IMR-90 (cell line): ENCODE measurements around the gene CNDP1. TPM values are rescaled to one million over a fixed set of nuclear protein-coding genes. Genes with fewer than 3 reads are reported as not detected.

Source experiments
- ATAC-seq: fragments of 200-7000 bp; cut with Tn5 transposase; 2 replicates; pipeline ENCODE4 v1.9.1; 2020; ENCODE audit warnings: low read depth, mild to moderate bottlenecking, moderate library complexity
- BruUV-seq: library from RNA; stranded (reverse); fragments of 400-500 nt; replicated peaks from 2 replicates; lab custom pipeline; 2021; lab: Mats Ljungman, UMichigan
- CTCF ChIA-PET: fragments of 300-600 bp; formaldehyde crosslinking; extraction: SDS; loops from one replicate; lab custom pipeline; 2021; ENCODE audit warnings: antibody characterized with exemption; lab: Yijun Ruan, JAX
- POLR2A ChIA-PET: fragments of 300-600 bp; sonication (Branson Sonifier 250); formaldehyde crosslinking; loops from one replicate; lab custom pipeline; 2022; ENCODE audit warnings: antibody characterized with exemption; ENCODE audit not compliant: unreplicated experiment; lab: Charles Lee
- DNase-seq: peaks from one replicate; pipeline ENCODE4 v3.0.0; 2013
- H2AFZ ChIP-seq: replicated peaks from 2 replicates; pipeline ENCODE3; 2013; ENCODE audit warnings: low read length, mild to moderate bottlenecking; ENCODE audit not compliant: poor library complexity
- H2AK5ac ChIP-seq: 2 replicates; pipeline ENCODE4 v1.6.1; 2013; ENCODE audit warnings: low read depth, low read length, inconsistent platforms
- H2AK9ac ChIP-seq: replicated peaks from 2 replicates; pipeline ENCODE3; 2013; ENCODE audit warnings: mild to moderate bottlenecking, low read depth, low read length, moderate library complexity; ENCODE audit not compliant: poor library complexity
- H2BK120ac ChIP-seq: 2 replicates; pipeline ENCODE4 v1.6.1; 2013; ENCODE audit warnings: low read depth, low read length, inconsistent platforms
- H2BK15ac ChIP-seq: 3 replicates; pipeline ENCODE4 v1.6.1; 2013; ENCODE audit warnings: low read depth, low read length, inconsistent platforms
- H2BK20ac ChIP-seq: 2 replicates; pipeline ENCODE4 v1.6.1; 2013; ENCODE audit warnings: low read depth, mild to moderate bottlenecking, inconsistent platforms, low read length, moderate library complexity
- H2BK5ac ChIP-seq: 2 replicates; pipeline ENCODE4 v1.6.1; 2013; ENCODE audit warnings: mild to moderate bottlenecking, low read depth, low read length, inconsistent platforms; ENCODE audit not compliant: poor library complexity, severe bottlenecking
- H3K14ac ChIP-seq: replicated peaks from 2 replicates; pipeline ENCODE4 v1.6.1; 2013; ENCODE audit warnings: low read depth, low read length, inconsistent platforms
- H3K18ac ChIP-seq: 2 replicates; pipeline ENCODE4 v1.6.1; 2013; ENCODE audit warnings: low read depth, low read length, control low read depth
- H3K23ac ChIP-seq: 2 replicates; pipeline ENCODE4 v1.6.1; 2013; ENCODE audit warnings: low read depth, low read length, inconsistent platforms
- H3K27ac ChIP-seq: 2 replicates; pipeline ENCODE4 v1.5.1; 2013; ENCODE audit warnings: mild to moderate bottlenecking, control low read depth, low read length; ENCODE audit not compliant: insufficient read depth
- H3K27me3 ChIP-seq: 2 replicates; pipeline ENCODE4 v1.6.1; 2013; ENCODE audit warnings: low read length; ENCODE audit not compliant: control insufficient read depth, insufficient read depth
- H3K36me3 ChIP-seq: 2 replicates; pipeline ENCODE4 v1.6.1; 2013; ENCODE audit warnings: low read length, mixed read lengths; ENCODE audit not compliant: control insufficient read depth, insufficient read depth
- H3K4ac ChIP-seq: 2 replicates; pipeline ENCODE4 v1.6.1; 2013; ENCODE audit warnings: low read depth, low read length, inconsistent platforms
- H3K4me1 ChIP-seq: 2 replicates; pipeline ENCODE4 v1.6.1; 2013; ENCODE audit warnings: low read length, mixed read lengths; ENCODE audit not compliant: control insufficient read depth, insufficient read depth
- H3K4me2 ChIP-seq: 2 replicates; pipeline ENCODE4 v1.6.1; 2013; ENCODE audit warnings: low read depth, mild to moderate bottlenecking, control low read depth, low read length, moderate library complexity
- H3K4me3 ChIP-seq: 2 replicates; pipeline ENCODE4 v1.5.1; 2013; ENCODE audit warnings: low read depth, mild to moderate bottlenecking, control low read depth, low read length, moderate library complexity; ENCODE audit not compliant: insufficient read depth
- H3K56ac ChIP-seq: 2 replicates; pipeline ENCODE4 v1.6.1; 2013; ENCODE audit warnings: low read length, inconsistent platforms; ENCODE audit not compliant: insufficient read depth; ENCODE audit errors: extremely low read depth
- H3K79me1 ChIP-seq, 2 experiments: 2 replicates each; pipeline ENCODE4 v1.6.1; 2013; ENCODE audit warnings: low read length in 2 of 2, inconsistent platforms in 1 of 2, low read depth in 1 of 2
- H3K9ac ChIP-seq: 2 replicates; pipeline ENCODE4 v1.6.1; 2013; ENCODE audit warnings: low read depth, low read length, control low read depth
- H3K9me1 ChIP-seq: 2 replicates; pipeline ENCODE4 v1.6.1; 2013; ENCODE audit warnings: low read length, inconsistent platforms; ENCODE audit not compliant: insufficient read depth
- H3K9me3 ChIP-seq: 2 replicates; pipeline ENCODE4 v1.6.1; 2013; ENCODE audit warnings: low read length; ENCODE audit not compliant: control insufficient read depth, insufficient read depth
- H4K20me1 ChIP-seq: 2 replicates; pipeline ENCODE4 v1.6.1; 2013; ENCODE audit warnings: low read length, inconsistent platforms; ENCODE audit not compliant: insufficient read depth
- H4K5ac ChIP-seq: 2 replicates; pipeline ENCODE4 v1.6.1; 2013; ENCODE audit warnings: mild to moderate bottlenecking, low read depth, low read length, control low read depth
- H4K8ac ChIP-seq, 2 experiments: 2 replicates each; pipeline ENCODE4 v1.6.1; 2013; ENCODE audit warnings: low read depth in 2 of 2, low read length in 2 of 2, control low read depth in 1 of 2, inconsistent platforms in 1 of 2
- H4K91ac ChIP-seq: 2 replicates; pipeline ENCODE4 v1.6.1; 2013; ENCODE audit warnings: low read depth, low read length, inconsistent platforms; ENCODE audit not compliant: insufficient read depth
- BHLHE40 ChIP-seq: fragments of 150-350 bp; IDR thresholded peaks from 2 replicates; pipeline ENCODE4 v1.6.1; 2016; ENCODE audit warnings: mild to moderate bottlenecking, low read depth, low read length
- CHD1 ChIP-seq: IDR thresholded peaks from 2 replicates; pipeline ENCODE4 v1.6.1; 2012; ENCODE audit warnings: low read depth, low read length, improper control_type of control experiment
- CTCF ChIP-seq: conservative IDR thresholded peaks from 2 replicates; pipeline ENCODE4 v1.5.1; 2012; ENCODE audit warnings: mild to moderate bottlenecking, low read depth, low read length, improper control_type of control experiment
- MAFK ChIP-seq: IDR thresholded peaks from 2 replicates; pipeline ENCODE4 v1.6.1; 2012; ENCODE audit warnings: low read depth, low read length, improper control_type of control experiment
- MAZ ChIP-seq: IDR thresholded peaks from 2 replicates; pipeline ENCODE4 v1.6.1; 2012; ENCODE audit warnings: low read depth, mild to moderate bottlenecking, low read length, improper control_type of control experiment, moderate library complexity, borderline replicate concordance
- MXI1 ChIP-seq: IDR thresholded peaks from 2 replicates; pipeline ENCODE4 v1.6.1; 2012; ENCODE audit warnings: low read depth, mild to moderate bottlenecking, low read length, moderate library complexity, borderline replicate concordance
- POLR2A ChIP-seq: IDR thresholded peaks from 2 replicates; pipeline ENCODE4 v1.6.1; 2012; ENCODE audit warnings: mild to moderate bottlenecking, low read depth, low read length
- RCOR1 ChIP-seq: IDR thresholded peaks from 2 replicates; pipeline ENCODE4 v1.6.1; 2012; ENCODE audit warnings: mild to moderate bottlenecking, low read length, improper control_type of control experiment; ENCODE audit not compliant: insufficient replicate concordance
- RFX5 ChIP-seq: IDR thresholded peaks from 2 replicates; pipeline ENCODE4 v1.8.0; 2012; ENCODE audit warnings: low read depth, mild to moderate bottlenecking, low read length, moderate library complexity
- WGBS, 2 experiments: methylation state at CpG; one replicate each; pipeline versions ENCODE4 v1.1.5 to v1.1.7; 2013; ENCODE audit warnings: missing lambda C conversion rate in 2 of 2; ENCODE audit not compliant: insufficient read length in 1 of 2; ENCODE audit errors: extremely low coverage in 2 of 2; 5-methylcytosine and 5-hydroxymethylcytosine counted together
- dilution Hi-C: fragments of 300-500 bp; cut with HindIII; formaldehyde crosslinking; loops from one replicate; pipeline ENCODE4 v1.14.3; 2018; ENCODE audit warnings: low sequenced_read_pairs; ENCODE audit not compliant: unreplicated experiment
- in situ Hi-C: fragments of 300-500 bp; cut with MboI; formaldehyde crosslinking; loops from 3 replicates; pipeline ENCODE4 v1.14.3; 2019; ENCODE audit warnings: low sequenced_read_pairs, inconsistent platforms, mixed read lengths
- intact Hi-C: fragments of 100-400 bp; cut with micrococcal nuclease; formaldehyde crosslinking; loops from 2 replicates; pipeline ENCODE4 v1.10.0; 2022
- polyA plus RNA-seq, 3 experiments: library from polyadenylated mRNA; depleted of rRNA; stranded (reverse); fragments of >200 nt; gene quantifications; 2 replicates each; pipeline ENCODE4 v1.2.3, GENCODE V29; 2012; ENCODE audit warnings: low replicate concordance in 1 of 3
- total RNA-seq: library from RNA; depleted of rRNA; stranded (reverse); fragments of >200 nt; gene quantifications from 2 replicates; pipeline ENCODE4 v1.2.3, GENCODE V29; 2012
- TF ChIP-seq, protein P1 (sequence below): fragments of 150-350 bp; IDR thresholded peaks from 2 replicates; pipeline ENCODE4 v1.6.1; 2017; ENCODE audit warnings: mild to moderate bottlenecking, antibody characterized with exemption, low read length, low read depth
- TF ChIP-seq, protein P2 (sequence below): fragments of 150-350 bp; IDR thresholded peaks from 2 replicates; pipeline ENCODE4 v1.6.1; 2016; ENCODE audit warnings: low read depth, mild to moderate bottlenecking, low read length, moderate library complexity, borderline replicate concordance

The CNDP1 gene
- total and polyA plus RNA-seq, 2 of the 4 experiments (the other 2 are of a cell fraction) = not detected

DNA sequence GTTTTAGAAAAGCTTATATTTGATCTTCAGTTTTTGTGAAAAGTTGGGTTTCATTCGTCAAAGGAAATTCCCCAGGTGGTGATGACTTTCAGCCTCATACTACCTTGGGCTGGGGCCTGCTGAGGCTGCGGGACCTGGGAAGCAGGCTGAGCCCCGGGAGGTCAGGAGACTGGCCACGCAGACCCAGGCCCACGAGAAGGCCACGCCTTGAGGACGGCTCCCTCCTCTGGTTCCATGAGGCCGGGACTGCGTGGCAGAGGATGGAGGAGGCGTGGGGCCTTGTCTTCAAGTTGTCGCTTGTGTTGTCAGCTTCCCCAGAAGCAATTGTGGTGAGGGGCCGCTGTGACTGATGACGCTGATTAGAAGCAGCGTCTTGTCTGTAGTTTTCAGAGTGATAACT lies 26.4 kb upstream of the CNDP1 start:
- Histone ChIP-seq H3K9me1 (no peaks in the 10 kb centered on the region), H3K9me3 (no peaks in the 10 kb centered on the region), H2AK5ac (no peak overlapping the region), H2AFZ (no peak overlapping the region), H3K36me3 (peaks cover 71% of the 10 kb centered on the region), H2AK9ac (no peak overlapping the region), H3K27ac (no peak overlapping the region), H4K20me1 (no peaks in the 10 kb centered on the region; the same call in 1 of the 2 replicates), H3K4me3 (no peak overlapping the region), H3K27me3 (no peaks in the 10 kb centered on the region), H3K18ac (no peak overlapping the region), H4K5ac (no peak overlapping the region), H3K4me2 (no peak overlapping the region), H2BK5ac (no peak overlapping the region), H2BK20ac (no peak overlapping the region), H3K4ac (no peak overlapping the region), H3K23ac (no peak overlapping the region), H3K14ac (no peak overlapping the region), H3K4me1 (no peaks in the 10 kb centered on the region), H4K91ac (no peak overlapping the region), H3K56ac (no peak overlapping the region), H2BK120ac (no peak overlapping the region), H3K79me1 (no peaks in the 10 kb centered on the region; a peak in 1 of 4 replicates), H4K8ac (no peak overlapping the region), H2BK15ac (no peak overlapping the region), H3K9ac (no peak overlapping the region)
- TF ChIP-seq MXI1 (no peak), POLR2A (no peak), CTCF (no peak), MAFK (no peak), BHLHE40 (no peak), RFX5 (no peak), CHD1 (no peak), MAZ (no peak), RCOR1 (no peak)
- TF ChIP-seq, protein P1, sequence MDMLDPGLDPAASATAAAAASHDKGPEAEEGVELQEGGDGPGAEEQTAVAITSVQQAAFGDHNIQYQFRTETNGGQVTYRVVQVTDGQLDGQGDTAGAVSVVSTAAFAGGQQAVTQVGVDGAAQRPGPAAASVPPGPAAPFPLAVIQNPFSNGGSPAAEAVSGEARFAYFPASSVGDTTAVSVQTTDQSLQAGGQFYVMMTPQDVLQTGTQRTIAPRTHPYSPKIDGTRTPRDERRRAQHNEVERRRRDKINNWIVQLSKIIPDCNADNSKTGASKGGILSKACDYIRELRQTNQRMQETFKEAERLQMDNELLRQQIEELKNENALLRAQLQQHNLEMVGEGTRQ = no peak
- TF ChIP-seq, protein P2, sequence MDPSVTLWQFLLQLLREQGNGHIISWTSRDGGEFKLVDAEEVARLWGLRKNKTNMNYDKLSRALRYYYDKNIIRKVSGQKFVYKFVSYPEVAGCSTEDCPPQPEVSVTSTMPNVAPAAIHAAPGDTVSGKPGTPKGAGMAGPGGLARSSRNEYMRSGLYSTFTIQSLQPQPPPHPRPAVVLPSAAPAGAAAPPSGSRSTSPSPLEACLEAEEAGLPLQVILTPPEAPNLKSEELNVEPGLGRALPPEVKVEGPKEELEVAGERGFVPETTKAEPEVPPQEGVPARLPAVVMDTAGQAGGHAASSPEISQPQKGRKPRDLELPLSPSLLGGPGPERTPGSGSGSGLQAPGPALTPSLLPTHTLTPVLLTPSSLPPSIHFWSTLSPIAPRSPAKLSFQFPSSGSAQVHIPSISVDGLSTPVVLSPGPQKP = no peak
- no TSS peak for BruUV-seq
- POLR2A ChIA-PET = no interaction called here
- dilution Hi-C loops (no loop called here), in situ Hi-C loops (no loop called here), intact Hi-C loops (no loop called here)
- 90% methylated on average over 11 of the region's 14 CpGs; no CpG with 5 or more reads in 1 of the 2 experiments for WGBS, 2 experiments
- ATAC-seq (no peak), DNase-seq (no peak)
- CTCF ChIA-PET = no interaction called here
